22Rv1 (cell line): Measurements from ENCODE around the gene ALLC.

Experiments used
- H3K27ac ChIP-seq: fragments of 450-650 bp; 2 replicates; pipeline ENCODE4 v1.5.1; 2017
- ZFX ChIP-seq: fragments of 450-650 bp; IDR thresholded peaks from 2 replicates; pipeline ENCODE4 v1.6.1; 2017; ENCODE audit warnings: antibody characterized with exemption, borderline replicate concordance
- TF ChIP-seq, protein P1 (sequence below): fragments of 450-650 bp; IDR thresholded peaks from 2 replicates; pipeline ENCODE4 v1.5.1; 2017; ENCODE audit warnings: mild to moderate bottlenecking

The ALLC gene

DNA sequence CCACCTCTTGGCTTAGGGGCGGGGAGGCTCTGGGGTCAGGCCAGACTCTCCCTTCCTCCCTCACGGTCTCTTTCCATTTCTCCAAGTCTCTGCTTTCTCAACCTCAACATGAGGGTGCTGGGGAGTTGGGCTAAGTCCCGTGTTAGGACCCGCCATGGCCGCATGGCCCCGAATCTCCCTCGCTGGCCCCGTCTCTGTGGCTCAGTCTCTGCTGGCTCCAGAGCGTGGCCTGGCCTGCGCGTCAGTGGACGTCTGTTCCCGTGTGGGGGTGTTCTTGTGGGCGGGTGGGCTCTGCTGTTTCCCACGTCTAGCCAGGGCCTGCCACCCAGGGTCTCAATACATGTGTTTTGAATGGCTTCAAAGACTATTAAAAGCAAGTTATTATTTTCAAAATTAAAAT, 12.4 kb downstream of the ALLC start:
- TF ChIP-seq ZFX = no peak
- TF ChIP-seq, protein P1, sequence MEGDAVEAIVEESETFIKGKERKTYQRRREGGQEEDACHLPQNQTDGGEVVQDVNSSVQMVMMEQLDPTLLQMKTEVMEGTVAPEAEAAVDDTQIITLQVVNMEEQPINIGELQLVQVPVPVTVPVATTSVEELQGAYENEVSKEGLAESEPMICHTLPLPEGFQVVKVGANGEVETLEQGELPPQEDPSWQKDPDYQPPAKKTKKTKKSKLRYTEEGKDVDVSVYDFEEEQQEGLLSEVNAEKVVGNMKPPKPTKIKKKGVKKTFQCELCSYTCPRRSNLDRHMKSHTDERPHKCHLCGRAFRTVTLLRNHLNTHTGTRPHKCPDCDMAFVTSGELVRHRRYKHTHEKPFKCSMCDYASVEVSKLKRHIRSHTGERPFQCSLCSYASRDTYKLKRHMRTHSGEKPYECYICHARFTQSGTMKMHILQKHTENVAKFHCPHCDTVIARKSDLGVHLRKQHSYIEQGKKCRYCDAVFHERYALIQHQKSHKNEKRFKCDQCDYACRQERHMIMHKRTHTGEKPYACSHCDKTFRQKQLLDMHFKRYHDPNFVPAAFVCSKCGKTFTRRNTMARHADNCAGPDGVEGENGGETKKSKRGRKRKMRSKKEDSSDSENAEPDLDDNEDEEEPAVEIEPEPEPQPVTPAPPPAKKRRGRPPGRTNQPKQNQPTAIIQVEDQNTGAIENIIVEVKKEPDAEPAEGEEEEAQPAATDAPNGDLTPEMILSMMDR = no peak
- H3K27ac ChIP-seq = no peak overlapping the region

DNA sequence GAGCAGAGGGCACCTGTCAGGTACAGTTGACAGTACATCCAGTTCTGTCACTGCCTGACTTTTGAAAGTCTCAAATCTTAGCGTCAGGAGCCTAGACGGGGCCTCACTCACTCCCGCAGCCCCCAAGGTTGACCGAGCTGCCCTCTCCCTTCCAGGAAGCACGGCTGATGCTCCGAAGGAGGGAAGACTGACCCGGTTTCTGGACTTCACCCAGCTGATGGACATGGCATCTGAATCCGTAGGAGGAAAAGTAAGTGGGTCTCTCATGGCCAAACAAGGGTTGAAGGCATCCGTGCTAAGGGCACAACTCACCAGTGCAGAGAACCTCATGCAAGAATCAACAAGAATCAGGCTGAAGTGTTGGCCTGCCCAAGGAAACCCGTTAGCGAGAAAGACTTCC, 12.9 kb downstream of the ALLC start:
- TF ChIP-seq, protein P1 = no peak
- TF ChIP-seq ZFX = no peak
- no peak overlapping the region for H3K27ac ChIP-seq

GRCh38 chr2:3672861-3673678, 15.1 kb downstream of the ALLC start:
- no peak overlapping the region for H3K27ac ChIP-seq
- TF ChIP-seq ZFX = no peak
- TF ChIP-seq, protein P1 = no peak

DNA sequence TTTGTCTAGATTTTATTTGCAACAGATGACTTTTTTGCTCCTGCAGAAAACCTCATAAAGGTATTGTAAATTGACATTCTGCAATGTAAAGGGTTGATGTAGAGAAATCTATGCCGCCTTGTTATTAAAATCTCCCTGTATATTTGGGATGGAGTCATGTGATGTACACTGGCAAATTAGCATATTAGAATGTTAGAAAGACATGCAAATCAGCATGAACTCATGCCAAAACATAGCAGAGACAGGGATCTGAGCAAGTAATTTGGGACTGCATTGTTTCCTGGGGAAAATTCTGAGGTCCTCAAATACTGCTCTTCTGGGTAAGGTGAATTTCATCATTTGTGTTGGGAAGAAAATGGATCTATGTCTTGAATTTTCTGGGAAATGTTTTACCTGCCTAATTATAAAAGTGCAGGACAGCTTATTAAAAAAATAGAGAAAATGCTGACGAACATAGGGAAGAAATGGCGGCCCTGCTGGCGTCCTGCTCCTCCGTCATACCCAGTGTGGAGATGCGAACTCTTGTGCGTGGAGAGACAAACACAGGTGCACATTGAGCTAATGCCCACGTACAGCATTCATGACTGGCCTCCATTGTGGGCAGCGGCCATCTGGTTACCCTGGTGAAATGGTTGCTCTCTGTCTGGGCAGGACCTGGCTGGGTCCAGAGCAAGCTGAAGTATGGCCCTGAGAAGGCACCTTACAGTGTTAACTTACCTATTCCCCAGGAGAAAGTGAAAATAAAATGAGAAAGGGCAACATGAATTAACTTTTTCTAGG, 16.3 kb downstream of the ALLC start:
- H3K27ac ChIP-seq = no peak overlapping the region
- no peak for TF ChIP-seq ZFX
- TF ChIP-seq, protein P1 = no peak

DNA sequence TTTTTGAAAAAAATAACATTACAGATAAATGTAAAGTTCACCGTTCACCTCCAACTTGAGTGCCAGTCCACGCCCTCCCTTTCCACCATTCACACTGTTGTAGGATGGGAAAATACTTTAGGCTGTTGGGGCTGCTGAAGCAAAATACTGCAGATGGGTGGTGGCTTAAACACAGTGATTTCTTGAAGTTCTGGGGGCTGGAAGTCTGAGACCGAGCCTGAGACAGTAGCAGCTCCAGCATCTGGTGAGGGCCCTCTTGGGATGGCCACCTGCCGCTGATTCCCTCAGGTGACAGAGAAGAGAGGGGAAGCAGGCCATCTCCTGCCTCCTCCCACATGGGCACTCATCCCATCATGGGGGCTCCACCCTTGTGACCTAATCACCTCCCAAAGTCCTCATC, 17.7 kb downstream of the ALLC start:
- H3K27ac ChIP-seq = no peak overlapping the region
- TF ChIP-seq ZFX = no peak
- TF ChIP-seq, protein P1 = no peak

DNA sequence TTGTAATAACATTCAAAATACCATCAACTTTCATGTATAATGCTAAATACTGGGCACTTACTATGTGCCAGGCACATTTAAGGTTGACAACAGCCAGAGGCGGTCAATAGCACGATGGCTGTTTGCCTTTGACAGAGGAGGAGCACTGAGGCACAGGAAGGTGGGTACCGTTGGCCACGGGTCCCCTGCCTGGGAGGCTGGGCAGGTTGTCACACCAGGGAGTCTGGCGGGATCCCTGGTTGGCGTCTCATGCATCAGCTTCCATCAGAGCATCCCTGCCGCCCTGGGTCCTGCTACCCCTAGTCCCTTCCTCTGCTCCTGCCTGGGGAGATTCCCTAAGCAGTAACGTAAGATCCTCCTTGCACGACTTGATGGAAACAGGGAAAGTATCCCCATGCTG, 19.4 kb downstream of the ALLC start:
- TF ChIP-seq ZFX = no peak
- TF ChIP-seq, protein P1 = no peak
- no peak overlapping the region for H3K27ac ChIP-seq

- H3K27ac ChIP-seq = no peak overlapping the region
- TF ChIP-seq, protein P1 = no peak
- no peak for TF ChIP-seq ZFX
Measured at GRCh38 chr2:3678212-3678611, 20.2 kb downstream of the ALLC start.
